ENCODE results near the gene NHSL1.

NHSL1 gene

DNA sequence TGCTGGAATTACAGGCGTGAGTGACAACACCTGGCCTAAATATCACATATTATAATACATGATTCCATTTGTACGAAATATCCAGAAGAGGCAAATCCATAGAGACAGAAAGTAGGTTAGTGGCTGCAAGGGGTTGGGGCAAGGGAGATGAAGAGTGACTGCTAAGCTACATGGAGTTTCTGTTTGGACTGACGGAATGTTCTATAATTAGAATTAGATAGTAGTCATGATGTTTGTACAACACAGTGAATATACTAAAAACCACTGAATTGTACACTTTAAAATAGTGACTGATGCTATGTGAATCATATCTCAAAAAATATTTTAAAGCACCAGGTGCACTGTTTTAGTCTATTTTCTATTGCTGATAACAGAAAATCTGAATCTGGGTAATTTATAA, 99.0 kb downstream of the NHSL1 start:
- DNase-seq: no peak

- no peak for DNase-seq
These were observed 101.9 kb downstream of the NHSL1 start for GRCh38 chr6:138397128-138398122.

- DNase-seq: no peak
These were observed 102.6 kb downstream of the NHSL1 start for GRCh38 chr6:138396709-138397108.

DNA sequence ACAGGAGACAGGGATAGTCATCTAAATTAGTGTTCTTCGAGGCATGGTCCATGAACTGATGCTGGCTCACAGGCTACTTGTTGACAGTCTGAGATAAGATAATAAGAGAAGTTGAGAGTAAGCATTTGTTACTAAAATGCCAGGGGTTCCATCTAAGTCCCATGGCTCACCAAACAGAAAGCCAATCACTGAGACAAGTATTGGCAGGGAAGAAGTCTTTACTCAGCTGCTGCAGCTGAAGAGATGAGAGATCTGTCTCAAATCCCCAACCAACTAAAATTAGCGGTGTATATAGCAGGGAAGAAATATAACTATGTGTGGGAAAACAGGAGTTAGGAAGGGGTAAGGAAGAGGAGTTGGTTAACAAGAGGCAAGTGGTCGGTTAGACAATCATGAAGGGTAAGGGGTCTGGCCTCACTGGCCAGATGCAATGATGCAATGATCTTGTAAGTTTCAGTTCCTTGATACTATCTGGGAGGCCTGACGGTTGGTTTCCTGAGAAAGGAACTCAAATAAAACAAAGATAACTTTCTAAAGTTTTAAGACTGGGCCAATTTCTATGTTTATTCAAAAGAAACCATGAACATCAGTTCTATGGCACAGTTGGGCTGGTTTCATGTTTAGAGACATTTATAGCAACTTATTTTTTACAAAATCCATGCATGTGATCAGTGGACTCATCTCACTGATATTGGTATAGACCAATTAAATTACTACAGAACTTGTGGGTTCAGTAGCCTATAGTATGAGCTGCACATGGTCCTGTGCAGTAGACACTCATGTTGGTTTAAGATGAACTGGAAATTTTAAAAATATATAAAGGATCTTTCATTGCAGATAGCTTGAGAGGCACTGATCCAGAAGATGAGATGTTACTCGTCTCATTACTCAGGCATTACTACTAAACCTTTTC, 105.2 kb downstream of the NHSL1 start:
- no peak for DNase-seq

GRCh38 chr6:138389551-138389950, 109.7 kb downstream of the NHSL1 start:
- no peak for DNase-seq

GRCh38 chr6:138387577-138388368, 111.5 kb downstream of the NHSL1 start:
- DNase-seq: no peak

DNA sequence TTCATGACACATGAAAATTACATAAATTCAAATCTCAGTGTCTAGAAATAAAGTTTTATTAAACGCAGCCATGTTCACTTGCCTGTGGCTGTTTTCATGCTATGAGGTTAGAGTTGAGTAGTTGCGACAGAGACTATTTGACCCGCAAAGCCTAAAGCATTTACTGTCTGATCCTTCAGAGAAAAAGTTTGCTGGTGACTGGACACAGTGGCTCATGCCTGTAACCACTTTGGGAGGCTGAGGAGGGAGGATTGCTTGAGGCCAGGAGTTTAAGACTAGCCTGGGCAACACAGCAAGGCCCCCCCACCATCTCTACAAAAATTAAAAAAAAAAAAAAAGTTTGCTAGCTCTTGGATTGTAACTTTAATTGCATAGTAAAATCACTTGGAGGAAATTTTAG, 112.4 kb downstream of the NHSL1 start:
- DNase-seq: no peak

GRCh38 chr6:138383776-138384175, 115.5 kb downstream of the NHSL1 start:
- DNase-seq: no peak

DNA sequence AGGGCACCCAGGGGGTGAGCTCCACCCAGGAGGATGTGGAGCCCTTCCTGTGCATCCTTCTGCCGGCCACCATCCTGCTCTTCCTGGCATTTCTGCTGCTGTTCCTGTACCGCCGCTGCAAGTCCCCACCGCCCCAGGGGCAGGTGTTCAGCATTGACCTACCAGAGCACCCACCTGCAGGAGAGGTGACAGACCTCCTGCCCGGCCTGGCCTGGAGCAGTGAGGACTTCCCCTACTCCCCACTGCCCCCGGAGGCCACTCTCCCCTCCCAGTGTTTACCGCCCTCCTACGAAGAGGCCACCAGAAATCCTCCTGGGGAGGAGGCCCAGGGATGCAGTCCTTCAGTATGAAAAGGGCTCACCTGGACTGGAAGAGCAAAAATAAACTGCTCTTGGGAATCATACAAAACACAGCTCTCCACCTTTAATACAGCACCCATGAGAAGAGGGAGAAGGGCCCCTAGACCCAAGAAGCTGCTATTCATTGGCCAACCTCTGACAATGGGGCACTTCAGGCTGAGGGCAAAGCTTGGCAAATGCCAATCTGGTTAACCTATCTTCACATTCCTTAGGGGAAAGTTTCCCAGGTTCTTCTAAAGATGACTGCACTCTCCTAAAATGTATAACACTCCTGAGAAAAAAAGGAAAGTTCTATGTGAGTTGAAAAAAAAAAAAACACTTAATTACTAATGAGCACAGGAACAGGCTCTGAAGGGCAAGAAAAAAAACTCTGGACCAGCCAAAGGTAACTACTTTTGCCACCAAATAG, 116.6 kb downstream of the NHSL1 start:
- peak; percentile 76 for DNase-seq

DNA sequence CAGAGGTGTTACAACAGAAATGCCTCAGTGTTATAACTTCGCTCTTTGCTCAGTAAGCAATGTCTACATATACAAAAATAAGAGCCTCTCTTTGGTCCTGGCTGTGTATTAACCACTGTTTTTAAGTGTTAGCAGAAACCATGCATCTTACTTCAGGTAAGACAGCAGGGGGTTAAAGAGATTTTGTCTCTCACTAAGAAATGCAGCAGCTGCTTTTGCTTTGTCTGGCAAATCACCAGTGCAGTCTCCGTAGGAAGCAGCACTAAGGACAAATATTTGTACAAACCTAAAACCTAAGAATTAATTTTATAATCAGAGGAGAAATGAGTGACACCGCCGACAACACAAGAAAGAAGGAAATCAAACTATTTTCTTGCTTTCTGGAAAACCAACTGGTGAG, 120.8 kb downstream of the NHSL1 start:
- DNase-seq: no peak

- no peak for DNase-seq
These were observed 121.5 kb downstream of the NHSL1 start, which contains the start of gene SMIM28 for GRCh38 chr6:138377844-138378243. Gene SMIM28 (plus strand): TSS chr6:138377905. CDS start chr6:138378073, 168 bp downstream.

- DNase-seq: no peak
These were observed 122.3 kb downstream of the NHSL1 start for GRCh38 chr6:138377042-138377441.

DNA sequence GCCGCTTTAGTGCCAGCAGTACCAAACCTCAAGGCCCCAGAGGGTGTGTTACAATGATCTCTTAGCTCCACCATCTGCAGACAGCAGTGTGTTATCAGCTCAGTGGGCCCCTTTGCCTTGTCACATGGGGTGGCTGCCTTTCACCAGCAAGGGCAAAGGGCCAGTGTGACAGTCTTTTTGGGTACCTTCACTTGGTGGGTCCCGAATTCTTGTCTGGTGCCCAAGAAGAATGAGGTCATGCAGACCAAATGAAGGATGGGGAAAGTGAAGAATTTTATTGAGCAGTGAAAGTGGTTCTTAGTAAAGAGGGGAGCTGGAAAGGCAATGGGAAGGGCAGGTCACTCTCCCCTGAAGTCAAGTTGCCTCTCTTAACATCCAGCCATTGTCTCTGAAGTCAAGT, 124.5 kb downstream of the NHSL1 start:
- no peak for DNase-seq

DNA sequence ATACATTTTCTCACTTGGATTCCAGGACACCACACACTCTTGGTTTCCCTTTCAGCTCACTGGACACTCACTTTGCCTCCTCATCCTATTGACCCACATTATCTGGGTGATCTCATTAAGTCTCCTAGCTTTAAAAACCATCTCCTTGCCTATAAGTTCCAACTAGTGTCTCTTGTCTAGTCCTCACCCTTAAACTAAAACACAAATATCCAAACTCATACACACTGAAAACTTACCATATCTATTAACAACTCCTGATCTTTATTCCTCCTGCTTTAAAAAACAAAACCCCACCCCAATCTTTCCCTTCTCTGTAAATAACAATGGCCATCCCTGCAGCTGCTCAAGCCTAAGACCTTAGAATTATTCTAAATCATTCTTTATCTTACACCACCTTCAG, 125.1 kb downstream of the NHSL1 start:
- no peak for DNase-seq

DNA sequence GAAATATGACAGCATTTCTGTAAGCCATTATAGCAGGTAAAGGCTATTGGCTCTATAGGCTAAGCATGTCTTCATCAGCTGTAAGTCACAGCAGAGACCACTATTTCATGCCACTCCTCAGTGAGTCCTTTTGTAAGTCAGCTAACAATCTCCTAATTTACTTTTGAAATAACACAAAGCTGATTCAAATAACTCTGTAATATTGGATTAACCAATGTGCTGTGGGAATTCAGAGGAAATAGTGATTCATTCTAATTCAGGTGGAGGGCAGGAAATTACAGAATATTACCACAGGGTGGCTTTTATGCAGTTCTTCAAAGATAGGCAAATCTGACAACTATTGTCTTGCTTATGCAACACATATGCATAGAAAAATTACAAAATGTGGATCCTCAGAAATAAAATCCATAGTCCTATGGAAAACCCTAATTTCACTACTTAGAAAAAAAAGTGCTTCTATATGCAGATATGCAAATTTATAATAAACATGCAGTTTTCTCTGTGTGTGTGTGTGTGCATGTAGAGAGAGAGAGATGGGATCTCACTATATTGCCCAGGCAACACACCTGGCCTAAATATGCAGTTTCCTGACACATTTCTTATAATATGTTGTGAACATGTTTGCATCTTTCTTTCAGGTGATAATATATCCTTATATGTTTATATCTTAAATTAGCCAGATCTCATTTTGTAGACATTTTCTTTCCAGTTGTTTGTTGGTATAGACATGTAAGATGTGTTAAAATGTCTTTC, 126.4 kb downstream of the NHSL1 start:
- DNase-seq: no peak

All from islet precursor cell (in vitro differentiated cells).